NCI-H1436 treated with DMSO at 0.1 percent for 48 hours (cell line): ENCODE measurements around the gene CHP2.
"Not testable (repeated sequence)": the region's sequence is repeated elsewhere in the genome, so short reads cannot be mapped to it uniquely, and the experiment has no call there.

Experiments used
- DNase-seq: peaks from one replicate; lab custom pipeline; 2025; lab: John Stamatoyannopoulos, UW

Gene CHP2

DNA sequence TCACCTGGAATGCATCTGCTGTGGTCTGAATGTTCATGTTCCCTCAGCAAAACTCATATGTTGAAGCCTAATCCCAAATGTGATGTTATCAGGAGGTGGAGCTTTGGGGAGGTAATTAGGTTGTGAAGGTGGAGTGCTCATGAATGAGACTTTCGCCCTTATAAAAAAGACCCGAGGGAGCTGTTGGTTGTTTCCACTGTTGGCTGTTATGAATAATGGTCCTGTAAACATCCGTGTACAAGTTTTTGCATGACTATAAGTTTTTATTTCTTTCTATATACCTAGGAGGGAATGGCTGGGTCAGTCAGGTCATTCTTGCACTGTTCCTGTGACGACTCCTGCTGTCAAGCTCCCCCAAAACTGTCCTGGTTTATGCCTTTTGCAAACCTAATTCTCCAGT lies 9.6 kb upstream of the CHP2 start:
- DNase-seq: no peak

GRCh38 chr16:23748630-23749029 lies 6.2 kb upstream of the CHP2 start:
- DNase-seq: no peak

DNA sequence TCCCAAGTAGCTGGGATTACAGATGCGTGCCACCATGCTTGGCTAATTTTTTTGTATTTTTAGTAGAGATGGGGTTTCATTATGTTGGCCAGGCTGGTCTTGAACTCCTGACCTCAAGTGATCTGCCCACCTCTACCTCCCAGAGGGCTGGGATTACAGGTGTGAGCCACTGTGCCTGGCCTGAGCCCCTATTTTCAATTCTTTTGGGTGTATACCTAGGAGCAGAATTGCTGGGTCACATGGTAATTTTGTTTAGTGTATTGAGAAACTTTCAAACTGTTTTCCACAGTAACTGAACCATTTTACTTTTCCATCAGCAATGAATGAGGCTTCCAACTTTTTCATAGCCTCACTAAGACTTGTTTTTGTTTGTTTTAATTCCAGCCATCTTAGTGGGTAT lies 3.8 kb upstream of the CHP2 start:
- not testable (repeated sequence) for DNase-seq

- DNase-seq: no peak
Observed at GRCh38 chr16:23753908-23754593, 775 bp upstream of the CHP2 start.

DNA sequence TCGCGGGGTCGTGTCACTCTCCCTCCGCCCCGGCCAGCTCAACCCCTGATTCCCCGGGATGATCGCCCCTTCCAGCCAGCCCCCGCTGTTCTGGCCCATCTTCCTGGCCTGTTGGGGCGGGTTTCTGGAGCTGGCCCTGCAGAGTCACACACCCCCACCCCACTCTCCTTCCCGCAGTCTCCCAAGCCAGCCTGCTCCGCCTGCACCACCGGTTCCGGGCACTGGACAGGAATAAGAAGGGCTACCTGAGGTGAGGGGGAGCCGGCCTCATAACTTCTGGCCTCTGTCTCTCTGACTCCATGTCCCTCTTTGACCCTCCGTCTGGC lies 621 bp downstream of the CHP2 start:
- no peak for DNase-seq

DNA sequence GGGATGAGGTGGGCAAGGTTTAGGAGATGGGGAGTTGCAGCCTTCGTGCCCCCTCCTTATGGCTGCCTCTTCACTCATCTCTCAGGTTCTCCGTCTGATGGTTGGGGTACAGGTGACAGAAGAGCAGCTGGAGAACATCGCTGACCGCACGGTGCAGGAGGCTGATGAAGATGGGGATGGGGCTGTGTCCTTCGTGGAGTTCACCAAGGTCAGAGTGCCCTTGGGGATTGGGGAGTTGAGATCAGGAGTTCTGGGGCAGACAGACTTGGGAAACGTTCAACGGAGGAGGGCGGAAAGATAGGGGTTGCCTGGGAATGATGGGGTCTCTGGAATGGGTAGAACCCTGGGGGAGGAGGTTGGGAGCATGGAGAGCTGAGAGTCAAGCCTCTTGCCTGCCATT lies 2.3 kb downstream of the CHP2 start:
- DNase-seq: no peak

GRCh38 chr16:23757937-23758619 lies 3.3 kb downstream of the CHP2 start:
- DNase-seq: no peak

- DNase-seq: no peak
Observed at GRCh38 chr16:23765933-23766332, 11.1 kb downstream of the CHP2 start.

DNA sequence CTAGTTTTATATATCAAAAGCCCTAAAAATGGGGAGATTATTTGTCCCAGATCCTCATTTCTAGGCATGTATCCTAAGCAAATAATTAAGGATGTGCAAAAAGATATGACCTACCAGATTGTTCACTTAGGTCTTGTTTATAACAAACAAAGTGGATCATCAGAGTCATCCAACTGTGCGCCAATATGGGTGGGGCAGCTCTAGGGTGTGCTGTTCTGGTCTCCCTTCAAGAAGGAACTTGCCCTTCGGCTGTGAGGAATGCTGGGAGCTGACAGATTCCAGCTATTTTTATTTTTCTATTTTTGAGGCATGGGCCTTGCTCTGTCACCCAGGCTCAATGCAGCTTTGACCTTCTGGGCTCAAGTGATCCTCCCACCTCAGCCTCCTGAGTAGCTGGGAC lies 13.8 kb downstream of the CHP2 start:
- no peak for DNase-seq

DNA sequence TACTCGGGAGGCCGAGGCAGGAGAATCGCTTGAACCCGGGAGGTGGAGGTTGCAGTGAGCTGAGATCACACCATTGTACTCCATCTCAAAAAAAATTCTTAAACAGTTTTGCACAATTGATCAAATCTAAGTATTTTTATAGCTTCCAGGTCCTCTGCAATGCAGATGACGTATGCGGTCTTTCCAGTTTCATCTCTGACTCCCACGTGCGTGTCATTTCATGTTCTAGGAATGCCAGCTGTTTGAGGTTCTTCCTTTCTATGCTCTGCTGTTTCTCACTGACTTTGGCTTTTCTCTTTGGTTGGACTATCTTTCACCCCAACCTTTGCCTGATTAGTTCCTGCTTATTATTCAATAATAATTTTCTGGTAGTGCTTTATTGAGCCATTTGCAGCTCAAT lies 16.2 kb downstream of the CHP2 start:
- no peak for DNase-seq

- DNase-seq: no peak
Observed at GRCh38 chr16:23771642-23772041, 16.8 kb downstream of the CHP2 start.

- DNase-seq: no peak
Observed at GRCh38 chr16:23773339-23773738, 18.5 kb downstream of the CHP2 start.

DNA sequence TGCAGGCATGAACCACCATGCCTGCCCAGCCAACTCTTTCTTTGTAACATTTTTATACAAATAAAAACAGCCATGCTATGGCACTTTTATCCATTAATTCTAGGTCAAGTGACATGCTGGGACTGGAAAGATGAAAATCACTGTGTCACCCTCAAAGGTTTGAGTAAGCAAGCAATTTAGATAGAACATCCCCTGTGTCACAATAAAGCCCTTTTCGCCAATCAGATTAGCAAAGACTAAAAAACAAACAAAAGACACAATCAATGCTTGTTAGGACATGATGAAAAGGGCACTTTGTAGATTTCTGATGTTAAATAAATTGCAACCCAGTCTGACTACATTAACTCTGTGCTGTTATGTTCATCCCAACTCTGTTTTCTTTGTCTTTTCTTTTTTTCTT lies 26.4 kb downstream of the CHP2 start:
- DNase-seq: no peak

DNA sequence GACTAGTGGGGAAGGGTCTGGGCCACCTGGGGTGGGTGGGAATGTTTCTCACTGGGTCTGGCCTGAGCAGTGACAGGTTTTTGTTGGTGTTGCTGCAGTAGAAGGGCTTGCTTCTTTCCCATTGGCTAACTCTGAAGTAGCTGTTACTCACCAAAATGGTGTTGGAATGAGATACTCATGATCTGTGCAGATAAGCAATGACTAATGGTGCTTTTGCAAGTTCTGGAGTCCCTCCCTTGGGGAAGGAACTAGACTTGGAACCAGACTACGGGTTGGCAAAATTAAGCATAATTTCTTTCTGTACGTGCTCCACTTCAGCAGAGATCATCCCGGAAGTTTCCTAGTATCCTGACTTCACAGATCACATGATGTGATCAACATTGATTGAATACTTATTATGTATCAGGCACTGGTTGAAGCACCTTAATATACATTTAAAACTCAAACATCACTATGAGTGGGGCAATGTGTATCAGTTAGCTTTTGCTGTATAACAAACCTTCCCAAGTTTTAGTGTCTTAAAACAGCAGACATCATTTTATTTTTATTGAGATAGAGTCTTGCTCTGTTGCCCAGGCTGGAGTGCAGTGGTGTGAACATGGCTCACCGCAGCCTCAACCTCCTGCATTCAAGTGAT lies 30.1 kb downstream of the CHP2 start:
- DNase-seq: no peak

DNA sequence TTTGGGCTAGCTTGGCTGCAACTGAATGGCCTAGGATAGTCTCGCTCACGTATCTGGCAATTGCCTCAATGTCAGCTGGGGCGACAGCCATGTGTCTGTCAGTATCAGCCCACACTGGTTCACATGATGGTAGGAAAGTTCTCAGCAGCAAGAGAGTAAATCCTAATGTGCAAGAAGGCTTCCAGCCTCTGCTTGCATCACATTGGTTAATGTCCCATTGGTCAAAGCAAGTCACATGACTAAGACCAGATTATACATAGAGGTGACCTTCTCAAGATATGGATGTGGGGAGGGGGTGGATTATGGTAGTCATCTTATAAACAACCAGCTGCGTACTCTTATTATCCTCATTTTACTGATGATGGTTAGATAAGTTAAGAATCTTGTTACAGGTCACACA lies 31.0 kb downstream of the CHP2 start:
- no peak for DNase-seq

DNA sequence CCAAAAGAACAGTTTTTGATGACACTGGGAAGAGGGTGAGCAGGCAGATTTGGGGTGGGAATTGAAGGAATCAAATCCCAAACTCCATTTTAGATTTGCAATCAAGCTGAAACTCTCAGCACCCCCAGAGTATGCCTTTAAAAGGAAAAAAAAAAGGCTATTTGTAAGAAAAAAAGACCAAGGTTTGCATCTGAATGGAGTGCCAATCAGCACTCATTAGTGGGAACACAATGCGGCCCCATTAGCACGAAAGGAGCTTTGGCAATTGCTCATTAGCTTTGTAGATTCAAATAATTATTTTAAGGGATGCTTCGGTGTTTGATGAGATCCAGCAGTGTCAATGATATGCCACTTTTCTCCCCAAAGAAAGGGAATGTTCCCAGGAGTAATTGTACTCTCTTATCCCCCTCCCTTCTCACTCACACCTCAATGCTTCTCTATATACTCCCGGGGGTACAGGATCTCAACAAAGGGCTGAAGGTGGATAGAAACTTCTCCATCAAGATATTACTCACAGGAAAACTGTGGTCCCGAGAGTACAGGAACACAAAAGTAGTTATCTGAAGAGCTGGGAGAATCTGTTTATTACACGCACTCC lies 32.2 kb downstream of the CHP2 start:
- no peak for DNase-seq

DNA sequence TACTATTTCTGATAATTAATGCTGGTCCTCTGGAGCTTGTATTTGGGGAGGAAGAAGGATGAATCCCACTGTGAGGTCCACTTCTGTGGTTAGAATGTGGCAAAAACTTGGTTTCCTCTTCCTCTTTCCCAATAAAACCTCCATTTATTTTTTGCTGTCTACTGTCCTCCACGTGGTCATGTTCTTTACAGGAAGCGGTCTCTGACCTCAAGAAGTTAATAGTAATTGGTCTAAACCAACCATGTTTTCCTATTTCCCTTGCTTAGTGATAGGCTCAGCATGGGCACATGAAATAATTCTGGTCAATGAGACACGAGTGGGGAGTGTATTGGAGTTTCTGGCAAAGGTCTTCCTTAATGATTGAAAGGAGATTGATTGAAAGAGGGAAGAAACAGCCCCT lies 33.9 kb downstream of the CHP2 start:
- DNase-seq: no peak

DNA sequence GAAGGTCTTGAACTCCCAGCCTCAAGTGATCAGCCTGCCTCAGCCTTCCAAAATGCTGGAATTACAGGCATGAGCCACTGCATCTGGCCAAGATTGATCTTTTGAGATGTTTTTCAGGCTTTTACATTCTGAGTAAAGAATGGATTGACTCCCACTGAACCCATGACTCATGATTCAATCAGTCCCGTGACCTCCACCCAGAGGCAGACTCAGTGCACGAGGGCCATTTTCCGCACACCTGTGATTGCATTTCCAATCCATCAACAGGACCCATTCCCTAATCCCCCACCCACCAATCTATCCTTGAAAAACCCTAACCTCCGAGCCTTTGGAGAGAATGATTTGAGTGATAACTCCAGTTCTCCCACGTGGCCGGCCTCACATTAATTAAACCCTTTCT lies 40.6 kb downstream of the CHP2 start:
- no peak for DNase-seq

- no peak for DNase-seq
Observed at GRCh38 chr16:23796941-23797340, 42.1 kb downstream of the CHP2 start.

GRCh38 chr16:23801378-23801777 lies 46.6 kb downstream of the CHP2 start:
- DNase-seq: no peak

DNA sequence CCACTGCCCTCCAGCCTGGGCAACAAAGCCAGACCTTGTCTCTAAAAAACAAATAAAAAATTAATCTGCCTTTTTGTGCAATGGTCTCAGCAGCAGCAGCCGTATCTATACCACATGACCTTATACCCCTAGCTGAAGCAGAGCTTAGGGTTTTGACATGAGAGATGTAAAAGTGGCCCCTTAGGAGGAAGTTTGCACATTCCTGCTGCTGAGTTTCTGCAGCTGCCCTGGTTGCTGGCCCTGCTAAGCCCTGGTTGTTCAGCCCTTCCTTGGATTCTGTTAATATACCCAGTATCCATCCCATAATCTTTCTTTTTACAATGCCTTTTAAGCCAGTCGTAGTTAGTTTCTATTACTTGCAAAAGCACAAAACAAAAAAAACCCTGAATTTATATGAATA lies 48.0 kb downstream of the CHP2 start:
- DNase-seq: no peak

GRCh38 chr16:23803591-23804123 lies 48.8 kb downstream of the CHP2 start:
- DNase-seq: peak; percentile 9

- no peak for DNase-seq
Observed at GRCh38 chr16:23807028-23807427, 52.2 kb downstream of the CHP2 start.
